UCSD-AML1 (cell line): Measurements from ENCODE around the gene SPECC1L.

Experiments used
- DNase-seq: peaks from one replicate; lab custom pipeline; 2025; ENCODE audit not compliant: unreplicated experiment; lab: John Stamatoyannopoulos, UW

Gene SPECC1L

DNA sequence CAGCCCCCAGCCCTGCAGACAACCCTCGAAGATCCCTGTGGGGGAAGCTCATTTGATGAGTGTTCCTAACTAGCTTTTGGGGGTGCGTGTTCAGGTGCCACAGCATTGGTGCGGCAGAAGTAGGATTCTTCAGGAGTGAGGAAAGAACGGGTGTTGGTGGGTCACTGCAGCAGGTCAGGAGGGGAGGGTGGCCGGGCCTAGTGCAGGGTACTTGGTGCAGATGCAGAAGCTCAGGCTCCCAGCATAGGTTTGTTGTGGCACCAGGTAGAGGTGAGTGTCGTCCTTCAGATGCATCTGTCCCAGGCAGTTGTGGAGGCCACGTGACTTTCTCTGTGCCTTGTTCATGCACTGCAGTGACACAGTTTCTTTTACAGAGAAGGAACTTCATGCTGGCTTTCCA lies 141.6 kb downstream of the SPECC1L start:
- DNase-seq = no peak

DNA sequence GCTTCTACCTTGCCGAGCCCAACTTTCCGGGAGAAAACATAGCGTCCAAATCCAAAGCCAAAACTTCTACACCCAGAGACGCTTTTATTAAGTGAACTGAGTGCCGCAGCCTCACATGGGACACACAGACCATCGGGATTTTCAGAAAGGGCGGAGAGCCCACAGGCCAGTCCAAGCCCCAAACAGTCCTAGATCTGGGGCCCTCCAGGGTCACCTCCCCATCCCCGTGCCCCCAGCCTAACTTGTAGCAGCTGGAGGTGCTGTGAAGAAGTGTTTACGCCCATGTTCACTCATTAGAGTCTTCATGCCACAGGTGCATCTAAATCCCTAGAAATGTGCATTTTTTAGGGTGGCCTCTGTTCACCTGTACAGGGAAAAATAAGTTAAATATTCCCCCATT lies 142.6 kb downstream of the SPECC1L start:
- no peak for DNase-seq

DNA sequence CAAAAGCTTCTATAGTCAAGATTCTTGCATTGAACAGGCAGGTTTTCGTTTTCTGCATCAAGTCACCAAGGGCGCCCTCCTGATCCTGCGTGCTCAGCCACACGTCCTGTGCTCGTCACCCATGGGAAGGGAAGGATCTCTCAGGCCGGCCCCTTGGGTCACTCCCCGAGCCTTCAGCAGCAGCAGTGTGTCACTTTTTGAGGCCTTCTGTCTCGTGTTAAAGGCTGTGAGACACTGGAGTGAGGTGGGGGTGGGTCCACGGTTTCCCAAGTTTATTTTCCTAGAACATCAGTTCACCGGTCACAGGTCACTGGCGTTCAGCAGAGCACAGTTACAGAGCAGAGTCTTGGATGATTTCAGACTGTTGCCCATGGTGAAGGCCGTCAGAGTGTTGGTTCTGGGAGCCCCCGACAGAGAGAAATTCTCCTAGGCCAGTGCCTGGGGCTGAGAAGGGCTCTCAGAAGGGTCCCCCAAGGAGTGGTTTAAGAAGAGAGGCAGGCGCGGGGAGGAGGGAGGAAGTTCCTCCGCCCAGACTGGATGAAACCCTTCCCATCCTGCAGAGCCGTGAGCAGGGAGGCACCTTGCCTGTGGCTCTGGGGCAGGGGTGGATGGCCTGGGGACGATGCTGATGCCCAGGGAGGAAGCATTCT lies 143.2 kb downstream of the SPECC1L start:
- DNase-seq = no peak

DNA sequence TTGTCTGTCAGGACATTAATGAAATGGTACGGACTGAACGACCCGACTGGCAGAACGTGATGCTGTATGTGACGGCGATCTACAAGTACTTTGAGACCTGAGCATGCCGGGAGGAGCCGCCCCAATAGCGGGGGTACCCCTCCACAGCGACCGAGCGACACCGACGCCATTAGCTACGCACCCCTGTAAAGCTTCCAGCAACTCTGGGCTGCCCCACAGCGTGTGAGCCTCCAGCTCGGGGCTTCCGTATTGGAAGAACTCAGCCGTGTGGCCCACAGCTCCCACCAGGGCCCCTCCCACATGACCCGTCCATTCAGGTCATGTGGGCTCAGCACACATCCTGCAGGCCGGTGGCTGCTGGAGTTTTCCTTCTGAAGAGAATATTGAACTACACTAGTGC lies 143.9 kb downstream of the SPECC1L start:
- no peak for DNase-seq

DNA sequence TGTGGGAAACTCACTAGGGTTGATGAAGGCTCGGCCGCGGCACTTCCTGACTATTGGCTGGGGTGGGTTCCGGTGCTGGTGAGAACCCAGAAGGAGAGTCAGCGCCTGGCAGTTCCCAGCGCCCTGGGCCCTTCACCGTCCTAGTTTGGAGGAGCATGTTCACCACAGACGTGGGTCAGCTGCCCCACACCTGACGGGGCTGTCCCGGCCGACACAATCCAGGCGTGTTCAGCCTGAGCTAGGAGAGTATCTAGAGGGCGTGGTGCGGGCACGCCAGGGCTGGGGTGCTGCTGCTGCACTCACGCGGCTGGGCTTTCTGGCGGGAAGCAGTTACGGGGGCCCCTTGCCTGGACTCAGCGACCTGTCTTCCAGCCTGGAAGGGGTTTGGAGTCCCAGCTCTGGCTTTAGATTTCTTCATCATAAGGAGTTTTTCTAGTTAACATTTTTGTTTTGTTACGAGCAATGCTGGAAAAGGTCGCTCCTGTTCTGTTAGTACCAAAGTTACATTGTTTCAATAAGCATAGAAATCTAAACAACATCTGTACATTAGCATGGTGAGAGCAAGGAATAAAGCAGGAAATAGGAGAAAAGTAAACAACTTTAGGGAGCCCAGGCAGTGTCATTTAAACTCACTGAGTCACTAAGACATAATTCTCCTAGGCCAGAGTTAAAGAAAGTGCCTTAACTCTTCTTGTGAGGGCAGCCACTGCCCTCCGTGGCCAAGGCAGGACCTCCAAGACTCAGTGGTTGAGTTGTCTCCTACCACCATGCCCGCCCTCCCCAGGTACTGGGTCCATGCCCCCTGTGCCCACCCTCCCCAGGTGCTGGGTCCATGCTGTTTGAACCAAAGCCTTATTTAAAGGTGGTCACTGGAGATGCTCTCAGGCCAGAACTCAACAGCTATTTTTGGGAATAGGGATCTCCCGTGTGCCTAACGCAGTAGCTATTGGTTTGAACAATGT lies 144.6 kb downstream of the SPECC1L start:
- DNase-seq = no peak

DNA sequence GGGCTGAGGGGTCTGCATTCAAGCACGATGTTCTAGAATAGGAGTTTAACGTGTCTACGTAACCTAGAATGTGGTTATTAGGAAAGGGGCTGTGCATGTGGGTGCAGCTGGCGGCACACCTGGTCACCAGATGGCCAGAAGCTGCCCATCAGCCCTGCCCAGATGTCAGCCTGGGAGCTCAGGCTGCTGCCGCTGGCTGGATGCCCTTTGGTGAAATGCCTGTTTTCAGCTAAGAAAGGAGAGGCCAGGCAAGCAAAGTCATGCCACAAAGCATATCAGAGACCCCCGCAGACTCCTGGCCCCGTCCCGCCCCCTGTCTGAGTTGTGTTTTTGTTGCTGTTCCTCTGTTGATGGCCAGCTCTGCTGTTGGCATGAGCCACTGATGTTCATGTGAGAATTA lies 145.5 kb downstream of the SPECC1L start:
- DNase-seq = no peak

DNA sequence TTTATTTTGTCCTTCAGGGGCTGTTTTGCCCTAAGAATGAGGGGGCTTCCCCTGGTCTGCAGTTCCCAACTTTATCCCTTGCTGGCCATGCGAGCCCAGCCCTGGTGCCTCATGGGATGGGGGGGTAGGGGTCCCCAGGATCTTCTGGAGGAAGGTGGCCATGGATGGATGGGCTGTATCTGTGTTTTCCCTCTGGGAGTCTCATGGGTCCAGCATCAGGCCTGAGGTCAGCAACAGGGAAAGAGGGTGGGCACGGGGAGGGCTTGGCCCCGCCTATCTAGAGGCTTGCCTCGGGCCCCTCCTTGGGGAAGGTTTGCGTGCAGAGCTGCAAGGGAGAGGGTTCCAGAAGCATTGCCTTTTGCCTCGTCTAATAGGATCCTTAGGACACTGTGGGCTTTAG lies 146.0 kb downstream of the SPECC1L start:
- no peak for DNase-seq

DNA sequence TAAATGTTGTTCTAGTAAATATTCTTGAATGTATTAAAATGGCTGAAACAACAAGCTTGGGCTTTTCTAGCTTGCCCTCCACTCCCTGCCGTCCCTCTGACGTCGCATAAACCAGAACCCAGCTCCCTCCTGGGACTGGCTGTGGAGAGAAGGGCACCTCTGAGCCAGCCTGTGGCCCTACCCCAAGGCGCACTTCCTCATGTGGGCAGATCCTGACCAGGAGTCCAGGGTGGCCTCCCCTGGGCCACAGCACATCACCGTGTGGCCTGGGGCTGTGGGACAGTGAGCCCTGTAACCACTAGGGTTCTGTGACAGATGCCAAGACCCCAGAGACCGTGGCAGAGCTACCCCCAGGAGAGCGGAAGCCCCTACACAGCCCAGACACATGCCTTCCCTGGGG lies 146.6 kb downstream of the SPECC1L start:
- DNase-seq = no peak

DNA sequence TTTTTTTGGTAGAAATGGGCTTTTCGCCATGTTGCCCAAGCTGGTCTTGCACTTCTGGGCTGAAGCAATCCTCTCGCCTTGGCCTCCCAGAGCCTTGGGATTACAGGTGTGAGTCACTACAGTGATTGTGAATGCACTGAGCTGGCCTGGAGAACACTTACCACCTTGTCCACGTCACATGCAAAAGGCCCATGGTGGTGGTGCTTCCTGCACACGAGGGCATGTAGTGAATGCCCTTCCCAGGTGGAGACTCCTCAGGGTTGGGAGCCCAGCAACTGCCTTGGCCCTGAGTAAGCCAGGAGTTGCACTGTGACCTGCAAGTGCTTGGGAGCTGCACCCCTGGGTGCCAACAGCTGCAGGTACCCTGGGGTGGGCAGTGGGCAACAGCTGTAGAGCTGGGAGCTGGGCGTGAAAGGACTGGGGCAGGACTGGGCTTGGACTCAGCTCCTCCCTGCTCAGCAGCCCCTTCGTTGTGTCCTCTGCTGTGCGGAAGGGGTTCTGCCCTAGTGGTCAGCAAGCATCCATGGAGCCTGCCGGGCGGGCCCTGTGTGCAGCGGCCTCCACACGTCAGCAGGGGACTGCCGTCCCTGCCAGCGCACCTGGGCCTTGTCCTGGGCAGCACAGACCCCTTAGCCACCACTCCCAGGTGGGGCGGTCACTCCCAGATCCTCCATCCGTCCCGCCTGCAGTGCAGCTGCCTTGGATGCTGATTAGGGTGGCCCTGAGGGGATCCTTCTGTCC lies 147.4 kb downstream of the SPECC1L start:
- DNase-seq = no peak

DNA sequence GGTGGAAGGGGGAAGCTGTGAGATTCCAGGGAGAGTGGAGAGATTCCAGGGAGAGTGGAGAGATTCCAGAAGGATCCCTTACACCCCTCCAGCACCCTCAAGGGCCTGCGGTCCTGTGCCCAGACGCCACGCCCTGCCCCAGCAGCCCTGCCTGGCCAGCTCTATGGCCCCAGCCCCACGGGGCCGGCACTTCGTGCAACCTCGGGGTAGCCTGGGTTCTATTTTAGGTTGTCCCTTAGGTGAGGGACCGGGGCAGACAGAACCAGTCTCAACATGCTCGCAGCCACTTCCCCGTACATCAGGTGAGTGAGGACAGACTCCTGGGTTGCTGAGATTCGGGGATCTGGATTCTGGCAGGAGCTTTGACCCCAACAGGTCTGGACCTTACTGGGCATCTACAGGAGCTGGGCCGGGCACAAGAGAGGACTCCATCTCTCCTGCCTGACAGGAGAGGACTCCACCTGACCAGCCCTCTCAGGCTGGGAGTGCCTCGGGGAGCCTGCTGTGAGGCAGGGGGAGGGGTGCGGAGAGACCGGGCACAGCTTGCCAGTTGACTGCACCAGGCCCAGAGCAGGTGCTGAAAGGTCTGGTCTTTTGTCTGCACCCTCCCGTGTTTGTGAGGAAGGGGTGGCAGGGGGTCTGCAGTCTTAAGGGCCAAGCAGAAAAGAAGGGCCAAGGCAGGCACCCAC lies 148.3 kb downstream of the SPECC1L start:
- DNase-seq = no peak

DNA sequence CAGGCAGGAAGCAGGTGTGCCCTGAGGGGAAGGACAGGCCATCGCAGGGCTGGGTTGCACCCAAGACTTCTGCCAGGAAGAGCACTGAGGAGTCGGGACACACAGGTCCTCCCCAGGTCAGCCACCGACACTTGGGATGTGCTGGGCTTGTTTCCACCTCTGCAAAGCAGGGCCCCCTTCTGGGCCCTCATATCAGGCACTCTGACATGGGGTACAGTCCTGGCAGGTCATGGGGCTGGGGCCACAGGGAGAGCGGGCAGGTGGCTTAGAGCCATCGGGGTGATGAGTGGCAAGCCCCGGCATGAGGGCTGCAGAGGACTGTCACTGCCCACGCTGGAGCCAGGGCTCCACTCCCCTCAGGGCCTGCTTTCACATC lies 148.8 kb downstream of the SPECC1L start:
- DNase-seq = no peak

DNA sequence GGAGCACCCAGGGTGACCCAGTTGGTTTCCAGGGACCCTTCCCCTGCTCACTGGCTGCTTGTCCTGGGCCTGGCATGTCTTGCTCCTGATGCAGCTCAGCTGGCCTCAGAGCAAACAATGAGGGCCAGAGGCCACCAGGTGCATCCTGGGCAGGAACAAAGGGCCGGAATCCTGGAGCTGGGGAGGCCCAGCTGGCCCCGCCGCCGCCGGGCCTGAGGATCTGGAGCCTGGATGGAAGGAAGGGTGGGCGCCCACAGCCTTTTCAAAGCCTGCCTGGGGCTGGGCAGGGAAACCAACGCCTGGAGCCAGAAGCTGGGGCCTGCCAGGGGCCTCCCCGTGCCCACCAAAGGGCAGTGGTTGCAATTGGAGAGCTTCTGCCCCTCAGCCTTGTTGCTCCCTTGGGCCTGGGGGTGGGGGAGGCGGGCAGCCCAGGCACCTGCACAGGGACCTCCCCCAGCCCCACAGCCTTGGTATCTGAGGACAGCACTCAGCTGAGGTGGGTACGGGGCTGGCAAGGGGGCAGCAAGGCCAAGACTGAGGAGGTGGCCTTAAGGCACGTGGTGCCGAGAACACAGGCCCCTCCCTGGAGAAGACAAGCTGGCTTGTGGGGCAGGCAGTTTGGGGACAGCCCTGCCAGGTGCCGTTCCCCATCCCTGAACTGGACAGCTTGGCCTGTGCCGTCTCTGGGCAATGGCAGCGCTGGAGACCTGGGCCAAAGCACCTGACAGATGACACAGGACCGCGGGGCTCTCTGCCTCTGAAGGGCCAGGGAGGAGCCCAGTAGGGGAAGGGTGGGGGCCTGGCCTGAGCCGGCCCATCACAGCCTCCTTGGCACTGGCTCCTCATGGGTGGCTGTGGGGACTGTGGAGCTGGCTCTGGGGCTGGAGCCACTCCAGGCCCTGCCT lies 149.7 kb downstream of the SPECC1L start:
- DNase-seq = no peak

DNA sequence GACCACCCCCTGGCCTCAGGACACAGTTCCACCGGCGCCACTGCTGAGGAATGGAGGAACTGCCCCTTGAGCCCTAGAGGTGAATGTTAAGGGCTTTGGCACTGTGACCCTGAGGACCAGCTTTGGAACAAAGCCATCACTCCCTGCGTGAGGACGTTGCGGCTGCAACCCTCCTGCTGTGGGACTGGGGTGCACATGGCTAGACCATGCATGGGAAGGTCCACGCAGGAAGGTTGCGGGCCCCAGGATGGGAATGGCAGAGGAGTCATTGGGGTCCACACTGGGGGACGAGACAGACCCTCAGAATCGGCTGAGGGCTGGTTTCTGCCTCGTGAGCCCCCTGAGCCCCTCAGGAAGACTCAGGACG lies 150.3 kb downstream of the SPECC1L start:
- DNase-seq = no peak

DNA sequence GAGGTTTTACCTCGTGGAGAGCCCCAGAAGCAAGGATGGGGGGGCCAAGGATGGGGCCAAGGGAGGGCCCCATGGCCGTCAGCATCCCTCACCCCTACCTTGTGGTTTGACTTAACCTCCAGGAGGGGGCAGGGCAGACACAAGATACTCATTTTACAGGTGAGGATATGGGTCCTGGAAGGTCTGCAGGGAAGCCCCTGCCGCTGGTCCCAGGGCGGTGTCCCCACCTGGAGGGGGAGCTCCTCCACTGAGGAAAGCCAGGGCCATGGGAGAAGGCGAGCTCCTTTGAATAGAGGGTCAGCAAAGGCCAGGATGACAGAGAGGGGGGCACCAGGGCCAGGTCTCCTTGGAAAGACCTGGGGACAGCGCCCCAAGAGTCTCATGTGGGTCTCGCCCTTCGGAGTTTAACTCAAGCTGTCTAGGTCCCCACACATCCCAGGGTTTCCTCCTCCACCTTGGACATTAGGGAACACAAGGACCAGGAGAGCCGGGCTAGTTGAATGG lies 150.8 kb downstream of the SPECC1L start:
- no peak for DNase-seq

DNA sequence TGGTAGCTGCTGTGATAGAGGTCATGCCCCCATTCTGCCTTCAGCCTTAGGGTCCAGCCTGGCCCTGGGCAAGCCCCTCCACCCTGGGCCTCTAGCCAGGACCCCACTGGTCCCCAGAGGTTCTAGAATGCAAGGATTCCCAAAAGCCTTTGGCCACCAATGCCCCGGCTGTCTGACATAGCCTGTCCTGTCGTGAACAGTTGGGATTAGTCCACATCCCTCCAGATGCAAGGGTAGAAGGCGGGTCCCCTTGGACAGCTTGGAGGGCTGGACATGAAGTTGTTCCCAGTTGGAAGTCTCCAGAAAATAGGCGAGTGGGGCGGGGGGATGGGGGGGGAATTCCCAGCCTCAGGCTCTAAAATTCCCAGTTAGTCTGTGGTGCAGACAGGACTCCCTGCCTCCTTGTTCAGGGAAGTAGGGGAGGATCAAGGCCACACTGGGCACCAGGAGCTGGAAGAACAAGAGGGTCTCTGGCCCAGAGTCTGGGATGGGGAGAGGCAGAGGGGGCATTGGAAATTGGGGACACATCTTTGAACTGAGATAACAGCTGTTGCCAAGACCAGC lies 151.6 kb downstream of the SPECC1L start:
- no peak for DNase-seq

DNA sequence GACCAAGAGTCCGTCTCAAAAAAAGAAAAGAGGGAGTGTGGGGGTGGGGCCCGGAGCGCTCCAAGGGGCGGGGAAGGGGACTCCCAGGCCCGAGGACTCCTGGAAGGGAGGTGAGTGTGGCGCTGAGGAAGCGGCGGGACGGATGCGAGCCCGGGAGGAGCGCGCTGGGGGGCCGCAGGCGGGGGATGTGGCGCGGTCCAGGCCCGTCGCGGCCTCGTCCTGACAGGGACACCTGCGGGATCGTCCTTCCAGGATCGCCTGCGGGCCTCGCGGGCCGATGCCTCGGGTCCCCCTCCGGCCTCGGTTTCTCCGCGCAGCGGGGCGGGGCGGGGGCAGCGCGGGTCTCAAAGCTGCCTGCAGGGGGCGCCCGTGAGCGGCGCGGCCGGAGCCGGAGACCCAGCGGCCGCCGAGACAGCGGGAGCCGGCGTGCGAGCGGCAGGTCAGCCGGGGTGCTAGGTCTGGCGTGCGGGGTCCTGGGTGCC lies 152.9 kb downstream of the SPECC1L start:
- DNase-seq = peak; percentile 66

DNA sequence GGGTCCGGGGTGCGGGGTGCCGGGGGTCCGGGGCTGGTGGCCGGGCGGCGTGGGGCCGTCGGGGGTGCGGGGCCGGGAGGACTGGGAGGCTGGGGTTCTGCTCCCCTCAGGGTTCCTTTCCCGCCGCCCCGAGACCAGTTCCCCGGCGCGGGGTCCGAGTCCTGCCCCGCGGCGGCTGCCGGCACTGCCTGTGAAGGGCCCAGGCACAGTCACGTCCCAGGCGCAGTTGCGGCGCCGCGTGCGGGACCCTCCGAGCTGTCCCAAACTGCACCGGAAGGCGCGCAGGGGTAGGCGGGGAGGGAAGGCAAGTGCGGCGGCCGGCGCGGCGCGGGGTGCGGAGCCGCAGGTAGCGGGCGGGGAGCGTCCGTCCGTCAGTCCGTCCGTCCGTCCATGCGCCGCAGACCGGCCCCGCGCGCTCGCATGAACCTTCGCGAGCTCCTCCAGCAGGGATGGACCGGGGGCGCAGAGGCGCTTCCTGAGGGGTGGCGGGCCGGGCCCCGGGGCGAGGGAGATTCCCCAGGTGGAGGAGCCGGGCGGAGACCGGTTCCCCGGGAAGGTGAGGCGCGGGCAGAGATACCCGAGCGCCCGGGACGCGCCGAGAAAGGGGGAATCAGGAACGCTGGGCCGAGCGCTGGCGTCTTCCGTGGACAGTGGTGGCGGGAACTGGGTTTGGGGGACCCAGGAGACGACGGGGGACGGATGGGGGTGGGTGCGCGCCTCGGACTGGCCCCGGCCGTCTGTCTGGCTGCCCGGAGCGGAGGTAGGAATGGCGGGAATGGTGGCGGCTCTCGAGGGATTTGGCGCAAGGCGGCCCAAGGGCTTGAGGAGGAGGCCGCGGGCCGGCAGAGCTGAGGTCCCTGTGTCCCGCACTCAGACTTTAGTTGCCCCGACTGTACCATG lies 153.6 kb downstream of the SPECC1L start:
- DNase-seq = no peak

DNA sequence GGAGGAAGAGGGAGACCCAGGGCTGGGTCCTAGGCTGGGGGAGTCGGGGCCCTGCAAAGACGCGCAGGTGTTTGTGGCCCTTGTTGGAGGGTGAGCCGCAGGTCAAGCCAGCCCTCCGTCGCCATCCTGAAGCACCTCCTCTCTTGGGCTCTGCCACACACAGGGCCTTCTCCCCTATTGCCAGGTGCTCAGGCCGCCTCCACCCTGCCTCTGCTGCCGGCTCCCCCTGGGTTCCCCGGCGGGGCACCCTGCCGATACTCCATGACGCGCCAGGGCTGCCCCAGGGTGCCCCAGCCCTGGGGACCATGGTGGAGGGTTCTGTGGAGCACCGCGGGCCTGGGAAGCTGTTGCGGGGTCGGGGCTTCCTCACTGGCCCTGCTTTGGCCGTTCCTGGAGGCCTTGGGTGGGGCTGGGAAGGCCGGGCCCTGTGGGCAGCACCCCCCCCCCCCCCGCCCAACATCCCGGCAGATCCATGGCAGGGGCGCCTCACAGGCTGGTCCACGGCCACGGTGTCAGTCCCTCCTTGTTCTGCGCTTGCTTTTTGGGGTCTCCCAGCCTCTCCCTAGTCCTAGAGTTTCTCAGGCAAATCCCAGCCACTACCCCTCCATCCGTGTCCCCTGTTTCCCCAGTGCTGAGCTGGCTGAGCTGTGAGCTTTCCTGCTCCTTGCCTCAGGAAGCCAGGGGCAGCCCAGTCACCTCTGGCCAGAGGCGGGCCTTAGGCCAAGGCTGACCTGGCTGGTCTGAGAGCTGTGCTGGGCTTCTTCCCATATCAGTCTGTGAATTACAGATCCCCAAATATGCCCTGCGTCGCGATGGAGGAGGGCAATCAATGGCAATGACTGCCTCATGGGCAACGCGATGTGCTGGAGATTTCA lies 154.5 kb downstream of the SPECC1L start:
- DNase-seq = no peak
